ENCODE data around the gene TLK1.
"Not testable (repeated sequence)": the region's sequence is repeated elsewhere in the genome, so short reads cannot be mapped to it uniquely, and the experiment has no call there.

TLK1 gene

DNA sequence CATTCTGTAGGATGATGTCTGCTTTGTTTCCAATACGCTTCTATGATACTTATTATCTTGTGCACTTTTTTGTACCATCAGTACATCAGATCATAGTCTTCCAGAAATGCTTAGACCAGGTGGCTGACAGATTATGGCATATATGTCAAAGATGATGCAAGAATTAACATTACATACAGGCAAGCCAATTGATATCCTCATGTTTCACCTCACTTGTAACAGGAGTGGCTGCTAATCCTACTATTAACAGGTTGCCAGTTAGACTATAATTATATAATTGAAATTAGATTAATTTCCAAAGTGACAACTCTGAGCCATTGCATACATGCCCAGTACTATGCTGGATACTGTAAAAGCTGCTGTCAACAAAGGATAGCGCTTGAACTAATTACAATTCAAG lies 77.2 kb downstream of the TLK1 start:
- DNase-seq (ENCODE audit: low read depth), result no peak

DNA sequence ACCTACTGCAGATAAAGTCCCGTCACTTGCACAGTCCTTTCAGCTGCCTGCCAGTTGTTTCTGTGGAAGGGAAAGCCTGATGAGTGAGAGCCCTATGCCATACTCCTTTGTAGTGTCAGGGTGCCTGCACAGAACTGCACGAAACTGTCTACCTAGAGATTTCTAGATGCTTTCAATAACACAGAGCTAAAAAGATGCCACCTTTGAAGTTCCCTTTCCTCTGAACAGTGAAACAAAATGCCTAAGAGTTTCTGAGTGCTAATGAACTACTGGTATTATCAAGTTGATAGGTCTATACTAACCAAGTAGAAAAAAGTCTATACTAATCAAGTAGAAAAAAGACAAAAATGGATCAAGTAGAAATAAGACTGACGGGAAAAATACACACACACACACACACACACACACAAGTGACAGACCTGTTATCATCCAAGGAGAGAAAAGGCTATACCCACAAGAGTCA lies 79.0 kb downstream of the TLK1 start:
- no peak for DNase-seq (ENCODE audit: low read depth)

DNA sequence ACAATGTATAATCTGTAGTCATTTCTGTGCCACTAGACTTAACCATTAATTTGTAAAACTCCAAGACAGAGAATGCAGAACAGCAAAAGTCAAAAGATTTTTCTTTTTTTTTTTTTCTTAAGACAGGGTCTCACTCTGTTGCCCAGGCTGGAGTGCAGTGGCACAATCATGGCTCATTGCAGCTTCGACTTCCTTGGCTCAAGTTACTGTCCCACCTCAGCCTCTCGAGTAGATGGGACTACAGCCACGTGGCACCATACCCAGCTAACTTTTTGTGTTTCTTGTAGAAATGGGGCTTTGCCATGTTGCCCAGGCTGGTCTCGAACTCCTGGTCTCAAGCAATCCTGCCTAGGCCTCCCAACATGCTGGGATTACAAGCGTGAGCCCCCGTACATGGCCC lies 80.1 kb downstream of the TLK1 start:
- no peak for DNase-seq (ENCODE audit: low read depth)

DNA sequence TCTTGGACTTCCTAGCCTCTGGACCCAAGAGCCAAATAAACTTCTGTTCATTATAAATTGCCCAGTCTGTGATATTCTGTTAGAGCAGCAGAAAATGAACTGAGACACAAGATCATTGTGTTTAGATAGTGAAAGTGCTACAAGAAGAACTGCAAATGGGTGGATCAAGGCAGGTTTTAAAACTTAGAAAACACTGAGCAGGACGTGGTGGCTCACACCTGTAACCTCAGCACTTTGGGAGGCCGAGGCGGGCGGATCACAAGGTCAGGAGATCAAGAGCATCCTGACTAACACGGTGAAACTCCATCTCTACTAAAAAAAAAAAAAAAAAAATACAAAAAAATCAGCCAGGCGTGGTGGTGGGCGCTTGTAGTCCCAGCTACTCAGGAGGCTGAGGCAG lies 84.3 kb downstream of the TLK1 start:
- not testable (repeated sequence) for DNase-seq (ENCODE audit: low read depth)

DNA sequence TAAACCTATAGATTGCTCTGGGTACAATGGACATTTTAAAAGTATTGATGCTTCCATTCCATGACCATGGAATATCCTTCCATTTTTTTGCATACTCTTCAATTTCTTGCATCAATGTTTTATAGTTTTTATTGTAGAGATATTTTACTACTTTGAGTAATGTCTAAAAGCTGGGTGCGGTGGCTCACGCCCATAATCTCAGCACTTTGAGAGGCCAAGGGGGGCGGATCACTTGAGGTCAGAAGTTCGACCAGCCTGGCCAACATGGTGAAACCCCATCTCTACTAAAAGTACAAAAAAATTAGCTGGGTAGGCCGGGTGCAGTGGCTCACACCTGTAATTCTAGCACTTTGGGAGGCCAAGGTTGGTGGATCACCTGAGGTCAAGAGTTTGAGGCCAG lies 88.5 kb downstream of the TLK1 start:
- no peak for DNase-seq (ENCODE audit: low read depth)

DNA sequence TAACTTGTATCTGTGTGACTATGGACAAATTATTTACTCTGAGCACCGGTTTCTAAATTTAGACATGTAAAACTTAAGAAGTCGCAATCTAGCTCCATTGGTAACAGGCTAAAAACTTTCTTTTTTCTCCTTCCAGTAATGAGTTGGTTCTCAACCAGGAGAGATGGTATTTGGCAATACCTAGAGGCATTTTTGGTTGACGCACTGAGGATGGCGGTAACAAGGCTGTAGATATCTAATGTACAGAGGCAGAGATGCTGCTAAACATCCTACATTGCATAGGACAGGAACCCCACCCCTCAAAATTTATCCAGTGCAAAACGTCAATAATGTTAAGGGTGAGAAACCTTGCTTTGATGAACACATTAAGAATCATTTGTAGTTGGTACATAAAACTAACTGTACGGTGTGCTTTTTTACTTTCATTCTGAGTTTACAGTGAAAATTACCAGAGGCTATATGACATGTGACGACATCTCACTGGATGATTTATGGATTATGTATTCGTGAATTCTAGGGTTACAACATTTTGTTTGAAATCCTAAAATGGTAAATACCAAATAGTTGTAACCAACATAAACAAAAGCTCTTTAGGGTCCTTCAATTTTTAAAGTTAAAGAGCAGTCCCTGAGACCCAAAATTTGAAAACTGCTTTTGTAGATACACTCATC lies 91.3 kb downstream of the TLK1 start:
- no peak for DNase-seq (ENCODE audit: low read depth)

DNA sequence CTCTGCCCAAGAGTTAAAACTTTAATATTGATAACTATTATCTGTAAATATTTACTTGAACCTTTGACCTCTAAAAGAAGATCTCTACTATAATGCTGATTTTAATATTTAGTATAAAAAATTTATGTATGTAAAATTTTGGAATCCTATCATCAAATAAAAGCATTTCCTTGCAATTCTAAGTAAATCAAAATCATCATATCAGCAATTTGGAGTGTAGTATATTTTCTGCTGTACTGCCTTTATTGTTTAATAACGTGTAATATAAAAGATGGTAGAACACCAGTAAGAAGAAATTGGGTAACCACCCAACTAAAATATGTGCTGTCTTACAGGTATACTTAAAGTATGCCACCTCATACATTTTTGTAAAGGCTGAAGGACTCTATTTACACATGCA lies 94.6 kb downstream of the TLK1 start:
- DNase-seq (ENCODE audit: low read depth), result no peak

DNA sequence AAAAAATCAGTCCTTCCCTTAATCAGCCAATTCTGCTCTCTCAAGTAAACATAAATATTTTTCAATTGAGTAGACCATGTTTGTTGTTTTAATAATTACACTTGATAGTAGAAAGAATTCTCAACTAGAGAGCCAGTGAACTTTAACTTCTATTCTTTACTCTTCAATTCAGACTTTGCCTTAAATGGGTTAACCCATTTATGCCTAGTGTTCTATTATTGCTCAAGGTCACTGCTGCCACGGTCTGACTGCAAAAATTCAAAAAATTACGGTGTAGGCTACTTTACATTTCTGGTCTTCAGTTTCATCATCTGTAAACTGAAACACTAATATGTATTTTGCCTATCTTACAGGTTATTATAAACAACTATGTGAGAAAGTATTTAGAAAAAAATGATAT lies 103.1 kb downstream of the TLK1 start:
- DNase-seq (ENCODE audit: low read depth), result no peak

DNA sequence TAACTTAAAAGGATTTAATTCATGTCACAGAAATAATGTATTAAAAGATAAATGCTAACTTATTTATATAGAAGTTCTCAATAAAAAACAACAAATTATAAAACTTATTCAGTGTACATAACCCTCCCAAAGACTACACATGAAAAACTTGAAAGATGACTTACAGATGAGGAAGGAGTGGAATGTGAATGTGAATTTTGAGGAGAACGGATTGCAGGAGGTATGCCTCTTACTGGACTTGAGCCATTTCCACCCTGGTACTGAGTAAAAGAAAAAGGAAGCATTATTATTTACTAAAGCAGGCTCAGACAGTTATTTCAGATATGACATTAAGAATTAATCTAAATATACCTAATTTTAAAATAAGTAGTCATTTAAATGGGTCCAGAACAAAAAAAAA lies 104.4 kb downstream of the TLK1 start:
- no peak for DNase-seq (ENCODE audit: low read depth)

DNA sequence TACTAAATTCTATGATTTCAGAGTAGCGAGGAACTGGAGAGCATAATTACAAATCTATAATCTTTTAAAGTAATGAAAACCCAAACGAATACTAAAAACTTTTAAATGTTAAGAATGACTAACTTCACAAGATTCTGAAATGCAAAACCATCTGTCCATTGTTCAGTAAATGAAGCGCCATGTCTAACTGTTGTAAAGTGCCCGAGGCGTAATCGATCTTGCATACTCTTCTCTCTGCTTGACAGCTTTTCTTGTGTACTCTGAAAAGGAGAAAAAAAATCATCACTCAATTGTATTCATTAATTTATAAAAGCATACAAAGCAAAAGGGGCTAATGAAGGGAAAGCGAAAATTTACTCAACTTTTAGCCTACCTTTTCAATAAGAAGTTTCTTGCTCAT lies 111.0 kb downstream of the TLK1 start:
- DNase-seq (ENCODE audit: low read depth), result no peak

DNA sequence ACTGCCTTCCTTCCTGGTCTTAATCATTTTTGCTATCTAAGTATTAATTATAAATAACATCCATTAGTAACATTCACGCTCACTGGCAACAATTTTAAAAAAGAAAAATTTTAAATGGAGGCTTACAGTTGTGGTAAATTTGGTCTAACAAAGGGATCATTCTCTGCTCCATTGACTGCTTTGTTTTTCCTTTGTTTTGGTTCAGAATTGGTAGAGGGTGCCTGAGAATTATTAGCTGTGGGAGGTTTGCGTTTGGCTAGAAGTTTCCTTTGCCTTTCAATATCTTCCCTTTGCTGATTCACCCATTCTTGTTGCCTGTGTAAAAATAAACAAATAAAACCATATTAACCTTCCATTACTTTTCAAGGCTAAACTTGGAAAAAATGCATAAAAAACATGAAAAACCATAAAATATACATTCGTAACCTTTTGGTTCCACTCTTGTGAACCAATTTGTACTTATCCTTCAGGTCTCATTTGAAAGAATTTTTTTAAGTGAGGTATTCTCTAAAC lies 114.6 kb downstream of the TLK1 start:
- DNase-seq (ENCODE audit: low read depth), result no peak

DNA sequence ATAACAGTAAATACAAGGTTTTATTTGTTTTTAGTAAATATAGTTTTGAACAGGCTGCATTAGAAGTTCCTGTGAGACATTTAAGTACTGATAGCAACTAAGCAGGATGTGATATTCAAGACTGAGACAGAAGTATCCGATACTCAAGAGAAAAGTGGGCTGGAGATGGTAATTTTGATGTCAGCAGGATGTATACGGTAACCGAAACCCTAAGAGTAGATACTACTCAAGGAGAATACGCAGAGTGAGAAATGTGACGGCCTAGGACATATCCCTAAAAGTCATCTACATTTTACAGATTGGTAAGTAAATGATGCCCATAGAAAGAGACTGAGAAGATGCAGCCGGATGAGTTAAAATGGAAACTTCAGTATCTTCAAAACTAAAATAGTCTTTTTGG lies 116.3 kb downstream of the TLK1 start:
- DNase-seq (ENCODE audit: low read depth), result no peak

DNA sequence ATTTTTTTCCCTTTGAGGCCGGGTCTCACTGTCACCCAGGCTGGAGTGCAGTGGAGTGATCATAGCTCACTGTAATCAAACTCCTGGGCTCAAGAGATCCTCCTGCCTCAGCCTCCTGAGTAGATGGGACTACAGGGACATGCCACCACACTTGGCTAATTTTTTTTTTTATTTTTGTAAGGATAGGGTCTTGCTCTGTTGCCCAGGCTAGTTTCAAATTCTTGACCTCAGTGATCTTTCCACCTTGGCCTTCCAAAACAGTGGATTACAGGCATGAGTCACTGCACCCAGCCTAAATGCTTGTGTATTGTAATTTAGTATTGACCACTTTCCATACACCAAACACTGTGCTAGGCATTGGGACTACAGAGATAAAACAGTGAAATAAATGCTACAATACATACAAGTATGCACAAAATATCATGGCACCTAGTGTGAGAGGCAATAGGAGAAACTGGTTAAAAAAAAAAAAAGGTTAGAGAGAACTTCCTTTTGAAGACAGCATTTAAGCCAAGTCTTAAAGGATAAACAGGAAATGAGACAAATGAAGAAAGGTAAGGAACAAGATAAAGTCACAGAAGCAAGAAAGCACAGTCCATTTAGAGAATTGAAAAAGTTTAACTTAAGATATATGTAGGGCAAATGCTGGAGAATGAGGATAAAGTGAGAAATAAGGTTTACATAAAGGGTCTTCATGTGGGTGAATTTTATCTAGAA lies 118.3 kb downstream of the TLK1 start:
- no peak for DNase-seq (ENCODE audit: low read depth)

DNA sequence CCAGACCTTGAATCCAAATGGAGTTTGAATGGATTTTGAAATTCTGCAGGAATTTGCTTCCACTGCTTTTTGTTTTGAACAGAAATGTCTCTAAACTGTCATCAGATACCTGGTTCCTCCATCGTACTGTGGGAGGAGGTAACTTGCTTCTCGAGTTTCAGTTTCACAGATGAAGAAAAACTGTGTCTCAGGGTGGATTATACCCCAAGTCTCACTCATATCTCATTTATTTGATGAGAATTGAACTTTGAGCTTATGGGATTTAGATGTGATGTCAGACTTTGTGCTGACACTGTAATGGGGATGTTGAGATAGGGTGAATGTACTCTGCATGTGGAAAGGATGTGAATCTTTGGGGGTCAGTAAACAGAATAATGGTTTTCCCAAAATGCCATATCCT lies 124.2 kb downstream of the TLK1 start:
- no peak for DNase-seq (ENCODE audit: low read depth)

DNA sequence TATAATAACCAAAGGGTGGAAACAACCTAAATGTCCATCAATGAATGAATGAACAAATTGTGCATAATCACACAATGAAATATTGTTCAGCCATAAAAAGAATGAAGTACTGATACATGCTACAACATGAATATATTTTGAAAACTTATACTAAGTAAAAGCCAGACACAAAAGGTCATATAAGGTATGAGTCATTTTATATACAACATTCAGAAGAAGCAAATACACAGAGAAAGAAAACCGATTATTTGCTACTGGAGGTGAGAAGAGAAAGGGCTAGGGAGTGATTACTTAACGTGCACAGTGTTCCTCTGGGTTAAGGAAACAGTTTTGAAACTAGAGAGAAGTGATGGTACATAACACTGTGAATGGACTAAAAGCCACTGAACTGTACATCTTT lies 126.4 kb downstream of the TLK1 start:
- DNase-seq (ENCODE audit: low read depth), result no peak

DNA sequence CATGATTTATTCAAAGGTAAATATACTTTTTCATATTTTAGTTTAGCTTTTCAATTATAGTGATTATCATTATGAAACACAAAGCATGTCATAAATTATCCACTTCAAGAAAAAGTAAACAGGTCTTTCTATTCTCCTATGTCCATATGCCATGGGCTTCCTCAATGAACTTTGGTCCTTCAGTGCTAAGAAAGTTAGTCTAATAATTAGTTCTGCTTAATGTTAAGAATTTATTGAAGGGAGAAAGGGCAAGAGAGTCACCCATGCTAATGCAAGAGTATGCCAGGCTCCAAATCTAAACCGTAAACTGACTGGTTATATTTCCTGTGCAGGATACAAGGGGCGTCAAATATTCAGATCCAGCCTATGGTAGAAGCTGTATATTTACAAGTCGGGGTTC lies 135.5 kb downstream of the TLK1 start:
- DNase-seq (ENCODE audit: low read depth), result no peak

DNA sequence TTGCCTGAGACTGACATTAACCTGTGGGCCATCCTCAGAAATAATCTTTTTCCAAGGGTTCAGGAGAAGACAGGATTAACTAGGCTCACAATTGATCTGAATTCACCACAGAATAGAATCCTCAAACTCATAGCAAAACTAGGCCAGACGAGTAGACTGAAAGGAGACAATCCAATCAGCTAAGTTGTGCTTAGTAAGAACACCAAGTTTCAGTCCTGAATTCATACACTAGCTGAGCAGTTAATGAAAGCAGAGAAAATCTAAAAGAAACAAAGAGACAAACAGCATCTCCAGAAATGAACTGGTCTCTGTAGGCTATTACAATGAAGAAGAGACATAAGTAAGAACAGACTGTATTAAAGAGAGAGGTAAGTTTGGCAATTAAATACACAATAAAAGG lies 142.2 kb downstream of the TLK1 start:
- no peak for DNase-seq (ENCODE audit: low read depth)

DNA sequence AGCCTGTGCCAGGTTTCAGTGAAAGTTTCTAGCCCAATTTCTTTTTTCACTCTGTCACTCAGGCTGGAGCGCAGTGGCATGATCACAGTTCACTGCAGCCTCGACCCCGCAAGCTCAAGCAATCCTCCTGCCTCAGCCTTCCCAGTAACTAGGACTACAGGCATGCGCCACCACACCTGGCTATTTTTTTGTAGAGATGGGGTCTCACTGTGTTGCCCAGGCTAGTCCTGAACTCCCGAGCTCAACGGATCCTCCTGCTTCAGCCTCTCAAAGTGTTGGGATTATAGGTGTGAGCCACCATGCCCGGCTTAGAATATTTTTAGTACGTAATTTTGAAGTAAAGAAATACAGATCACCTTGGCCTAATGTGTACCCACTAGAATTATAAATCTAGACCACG lies 144.6 kb downstream of the TLK1 start:
- DNase-seq (ENCODE audit: low read depth), result no peak

DNA sequence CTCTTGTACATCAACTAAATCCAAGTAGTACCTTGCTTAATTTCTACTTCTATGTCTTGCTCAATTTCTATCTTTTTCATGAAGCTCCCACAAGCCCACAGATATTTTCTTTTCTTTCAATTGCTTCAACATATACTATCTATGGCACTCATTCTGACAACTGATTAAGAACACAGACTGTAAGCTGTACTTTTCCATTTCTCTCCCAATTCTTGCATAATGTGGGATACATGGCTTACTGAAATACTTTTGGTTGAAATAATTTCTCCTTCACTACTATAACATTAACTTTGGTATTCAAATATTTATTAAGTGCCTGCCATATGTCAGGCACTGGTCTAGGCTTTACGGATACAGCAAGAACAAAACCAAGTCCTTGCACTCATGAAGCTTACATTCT lies 146.8 kb downstream of the TLK1 start:
- DNase-seq (ENCODE audit: low read depth), result no peak

DNA sequence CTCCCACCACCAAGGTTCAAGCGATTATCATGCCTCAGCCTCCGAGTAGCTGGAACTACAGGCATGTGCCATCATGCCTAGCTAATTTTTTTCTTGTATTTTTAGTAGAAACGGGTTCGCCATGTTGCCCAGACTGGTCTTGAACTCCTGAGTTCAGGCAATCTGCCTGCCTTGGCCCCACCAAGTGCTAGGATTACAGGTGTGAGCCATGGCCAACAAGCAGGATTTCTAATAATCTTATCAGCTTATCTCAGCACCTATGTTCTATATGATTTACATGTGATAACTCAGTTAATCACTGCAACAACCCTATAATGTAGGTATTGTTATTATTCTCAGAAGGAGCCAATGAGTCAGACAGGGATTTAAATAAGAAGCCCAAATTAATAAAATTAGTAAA lies 151.3 kb downstream of the TLK1 start:
- no peak for DNase-seq (ENCODE audit: low read depth)

DNA sequence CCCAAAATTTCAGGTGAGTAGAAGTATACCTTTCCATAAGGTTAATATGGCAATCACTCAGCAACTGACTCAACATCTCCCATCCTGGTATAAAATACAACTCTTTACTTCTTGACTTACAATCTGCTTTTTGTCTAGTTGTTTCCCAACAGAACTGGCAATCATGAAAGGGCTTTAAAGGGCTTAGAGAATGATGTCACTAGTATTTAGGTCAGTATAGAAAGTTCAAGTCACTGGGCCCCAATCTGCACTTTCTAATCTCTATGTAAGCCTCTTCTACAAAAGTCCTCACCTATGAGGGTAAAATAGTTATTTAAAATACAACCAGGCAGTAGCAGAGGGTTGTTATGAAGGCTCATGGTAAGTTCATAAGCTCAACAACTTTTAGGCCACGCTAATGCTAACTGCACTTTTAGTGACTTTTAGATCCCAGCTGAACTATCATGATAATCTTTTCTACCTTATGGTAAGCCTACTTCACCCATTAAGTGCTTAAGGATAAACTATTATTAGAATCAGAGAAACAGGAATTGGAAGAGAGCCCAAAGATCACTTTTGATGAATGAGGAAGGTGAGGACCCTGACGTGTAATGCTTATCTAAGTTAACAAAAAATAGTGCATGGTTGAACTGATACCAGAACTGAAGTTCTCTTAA lies 152.0 kb downstream of the TLK1 start:
- no peak for DNase-seq (ENCODE audit: low read depth)

DNA sequence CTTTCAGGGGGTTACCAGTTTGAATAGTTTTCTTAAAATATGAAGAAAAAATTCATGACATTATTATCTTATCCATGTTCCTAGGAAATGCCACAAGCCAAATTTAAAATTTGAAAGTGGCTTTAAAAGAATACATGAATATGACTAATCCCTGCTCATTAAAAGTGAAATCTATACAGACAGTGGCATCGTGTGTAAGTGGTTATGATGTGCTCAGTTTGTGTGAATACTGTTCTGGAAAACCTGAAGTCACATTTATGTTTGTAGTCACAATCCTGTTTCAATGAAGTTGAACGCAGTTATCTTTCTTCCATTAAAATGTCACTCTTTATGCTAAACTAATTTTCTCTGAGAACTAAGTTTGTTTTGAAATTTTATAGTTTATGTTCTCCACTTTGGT lies 155.9 kb downstream of the TLK1 start:
- no peak for DNase-seq (ENCODE audit: low read depth)

DNA sequence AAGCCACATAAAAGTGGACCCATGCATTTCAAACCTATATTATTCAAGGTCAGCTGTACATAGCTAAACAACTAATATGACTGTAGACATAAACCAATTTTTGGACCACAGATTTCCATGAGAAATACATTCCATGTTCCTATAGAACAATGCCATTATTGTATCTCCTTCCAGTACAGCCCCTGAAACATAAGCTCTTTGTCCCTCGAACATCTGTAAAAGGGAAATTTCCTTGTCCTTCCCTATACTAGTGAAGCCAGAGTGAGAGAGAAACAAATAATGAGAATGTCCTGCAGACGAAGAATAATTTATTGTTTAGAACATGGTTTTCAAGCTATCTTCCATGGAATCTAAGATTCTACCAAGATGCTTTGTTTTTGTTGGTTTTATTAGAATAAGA lies 156.3 kb downstream of the TLK1 start:
- no peak for DNase-seq (ENCODE audit: low read depth)
